ENCODE measurements around the gene WDR27.

DNA sequence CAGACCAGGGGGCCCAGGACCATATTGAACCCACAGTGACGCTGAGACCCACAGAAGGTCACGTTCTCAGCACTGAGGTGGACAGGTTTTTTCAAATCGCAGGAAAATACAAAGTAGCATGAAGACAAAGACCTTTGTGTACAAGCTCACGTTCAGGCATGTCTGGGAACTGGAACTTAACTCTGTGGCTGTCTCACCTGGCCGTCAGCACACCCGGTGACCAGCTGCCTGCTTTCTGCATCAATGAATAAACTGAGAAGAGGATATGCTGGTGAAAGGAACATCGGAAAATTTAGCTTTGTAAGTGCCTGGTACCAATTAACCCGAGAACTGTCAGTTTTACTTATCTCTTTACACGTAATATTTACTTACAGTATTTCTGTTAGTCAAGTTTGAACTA lies 36.5 kb downstream of the WDR27 start:
- TF ChIP-seq POLR2A (IDR thresholded peaks at IDR 0.05) (no peak), CTCF (IDR thresholded peaks at IDR 0.05 in 4 of 5, conservative IDR thresholded peaks at IDR 0.05 in 1 of 5) (no peak)

Measured in gastrocnemius medialis (tissue), 4 donors.